AG08395 (cell line): ENCODE data around the gene CRYGA.

ENCODE experiments used
- DNase-seq: peaks from one replicate; pipeline ENCODE4 v3.0.0; 2012; ENCODE audit warnings: mixed read lengths, low spot score

The CRYGA gene, protein sequence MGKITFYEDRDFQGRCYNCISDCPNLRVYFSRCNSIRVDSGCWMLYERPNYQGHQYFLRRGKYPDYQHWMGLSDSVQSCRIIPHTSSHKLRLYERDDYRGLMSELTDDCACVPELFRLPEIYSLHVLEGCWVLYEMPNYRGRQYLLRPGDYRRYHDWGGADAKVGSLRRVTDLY

DNA sequence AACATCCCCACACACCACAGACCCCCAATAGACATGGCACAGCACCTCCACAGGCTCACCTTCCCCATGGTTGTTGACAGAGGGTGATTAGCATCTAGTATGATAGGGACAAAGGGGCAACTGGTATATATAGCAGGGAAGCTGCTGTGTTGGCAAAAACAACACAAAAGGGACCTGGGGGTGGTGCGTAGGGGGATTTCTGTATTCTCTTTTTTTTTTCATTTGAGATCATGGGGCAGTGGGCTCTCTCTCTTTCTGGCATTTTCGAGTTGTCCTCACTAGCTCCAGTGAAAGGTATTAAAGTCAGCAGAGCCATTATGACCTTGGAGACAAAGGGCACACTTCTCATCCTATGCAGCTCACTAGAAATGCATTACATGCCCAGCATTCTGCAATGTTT is at the start of gene CRYGA:
CRYGA (minus strand) TSS at position 101 of the 400 bp plus-strand sequence; CDS start at position 68, 33 bp downstream.
- DNase-seq, result no peak

DNA sequence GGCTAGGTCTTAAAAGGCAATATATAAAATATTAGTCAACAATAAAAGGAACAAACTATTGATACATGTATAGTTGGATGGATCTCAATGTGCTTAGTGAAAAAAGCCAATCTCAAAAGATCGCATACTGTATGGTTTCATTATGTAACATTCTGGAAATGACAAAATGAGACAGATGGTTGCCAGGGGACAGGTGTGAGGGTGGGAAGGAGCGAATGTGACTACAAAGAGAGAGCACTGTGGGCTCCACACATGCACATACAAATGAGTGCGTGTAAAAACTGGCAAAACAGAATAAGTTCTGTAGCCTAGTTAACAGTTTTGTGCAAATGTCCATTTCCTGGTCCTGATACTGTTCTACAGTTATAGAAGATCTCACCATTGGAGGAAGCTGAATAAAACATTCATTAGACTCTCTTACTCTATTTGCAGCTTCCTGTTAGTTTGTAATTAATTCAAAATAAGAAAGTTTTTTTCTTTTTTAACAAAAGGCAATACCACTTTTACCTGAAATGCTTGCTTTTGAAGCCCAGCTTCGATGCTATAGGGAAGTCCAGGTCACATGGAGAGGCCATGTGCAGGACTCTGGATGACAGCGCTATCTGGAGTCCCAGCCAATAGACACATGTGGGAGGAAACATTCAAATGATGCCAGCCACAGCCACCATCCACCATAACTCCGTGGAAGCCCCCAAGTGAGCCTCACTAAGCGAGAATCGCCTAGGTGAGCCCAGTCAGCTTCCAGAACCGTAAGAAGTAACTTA is 47.5 kb upstream of the CRYGA start:
- no peak for DNase-seq

DNA sequence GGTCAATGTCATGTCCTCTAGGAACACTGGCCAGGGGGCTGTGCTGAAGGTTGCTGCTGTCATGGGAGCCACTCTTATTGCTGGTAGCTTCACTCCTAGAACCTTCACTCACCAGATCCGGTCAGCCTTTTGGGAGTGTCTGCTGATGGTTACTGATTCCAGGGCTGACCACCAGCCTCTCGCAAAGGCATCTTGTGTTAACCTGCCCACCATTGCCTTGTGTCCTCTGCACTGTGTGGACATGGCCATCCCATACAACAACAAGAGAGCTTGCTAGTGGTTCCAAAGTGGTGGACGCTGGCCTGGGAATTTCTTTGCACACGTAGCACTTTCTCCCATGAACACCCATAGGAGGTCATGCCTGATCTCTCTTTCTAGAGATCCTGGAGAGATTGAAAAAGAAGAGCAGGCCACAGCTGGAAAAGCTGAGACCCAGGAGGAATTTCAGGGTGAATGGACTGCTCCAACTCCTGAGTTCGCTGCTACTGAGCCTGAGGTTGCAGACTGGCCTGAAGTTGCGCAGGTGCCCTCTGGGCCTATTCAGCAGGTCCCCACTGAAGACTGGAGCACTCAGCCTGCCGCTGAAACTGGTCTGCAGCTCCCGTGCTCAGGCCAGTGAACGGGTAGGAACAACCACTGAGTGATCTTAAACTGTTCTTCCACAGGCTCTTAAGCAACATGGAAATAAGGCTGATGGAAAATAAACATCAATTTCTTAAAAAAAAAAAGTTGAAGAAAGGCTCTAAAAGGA is 45.1 kb upstream of the CRYGA start:
- DNase-seq, result no peak

DNA sequence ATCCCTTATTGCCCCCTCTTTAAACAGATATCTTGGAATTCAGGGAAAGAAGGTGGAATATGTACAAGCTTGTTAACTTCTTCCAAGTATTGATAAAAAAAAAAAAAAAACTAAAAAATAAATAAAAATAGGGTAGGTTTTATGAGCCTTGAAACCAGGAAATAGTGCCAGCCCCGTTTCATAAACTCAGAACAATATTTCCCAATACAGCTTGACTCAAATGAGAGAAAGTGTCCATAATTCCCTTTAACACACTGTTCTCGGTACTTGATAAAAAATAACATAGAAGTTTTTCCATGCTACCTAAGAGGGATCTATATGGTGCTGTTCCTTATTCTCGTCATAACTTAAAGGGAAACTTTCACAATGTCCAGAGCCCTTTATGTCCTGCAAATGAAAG is 44.4 kb upstream of the CRYGA start:
- DNase-seq, result no peak

DNA sequence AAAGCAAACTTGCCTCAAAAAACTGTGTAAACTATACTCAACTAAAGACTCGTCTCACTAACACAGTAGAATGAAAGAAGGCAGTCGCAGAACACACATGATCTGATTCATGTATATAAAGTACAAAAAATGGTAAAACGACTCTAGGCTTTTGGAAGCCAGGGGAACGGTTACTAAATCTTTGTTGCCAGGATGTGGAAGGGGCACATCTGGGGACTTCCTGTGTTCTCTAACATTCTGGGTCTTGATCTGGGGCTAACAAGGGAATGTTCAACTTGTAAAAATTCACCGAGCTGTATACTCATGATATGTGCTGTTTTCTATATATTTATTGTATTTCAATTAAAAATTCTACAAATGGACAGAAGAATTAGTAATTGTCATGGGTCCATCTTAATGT is 40.8 kb upstream of the CRYGA start:
- DNase-seq, result no peak

DNA sequence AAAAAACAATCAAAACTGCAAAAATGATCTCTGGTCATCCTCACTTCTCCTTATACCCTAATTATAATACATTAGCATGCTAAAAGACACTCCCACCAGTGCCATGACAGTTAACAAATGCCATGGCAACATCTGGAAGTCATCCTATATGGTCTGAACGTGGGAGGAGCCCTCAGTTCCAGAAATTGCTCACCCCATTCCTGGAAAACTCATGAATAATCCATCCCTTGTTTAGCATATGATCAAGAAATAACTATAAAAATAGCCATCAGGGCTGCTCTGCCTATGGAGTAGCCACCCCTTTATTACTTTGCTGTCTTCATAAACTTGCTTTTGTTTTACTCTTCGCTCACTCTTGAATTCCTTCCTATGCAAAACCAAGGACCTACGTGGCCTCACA is 32.1 kb upstream of the CRYGA start:
- DNase-seq, result no peak

DNA sequence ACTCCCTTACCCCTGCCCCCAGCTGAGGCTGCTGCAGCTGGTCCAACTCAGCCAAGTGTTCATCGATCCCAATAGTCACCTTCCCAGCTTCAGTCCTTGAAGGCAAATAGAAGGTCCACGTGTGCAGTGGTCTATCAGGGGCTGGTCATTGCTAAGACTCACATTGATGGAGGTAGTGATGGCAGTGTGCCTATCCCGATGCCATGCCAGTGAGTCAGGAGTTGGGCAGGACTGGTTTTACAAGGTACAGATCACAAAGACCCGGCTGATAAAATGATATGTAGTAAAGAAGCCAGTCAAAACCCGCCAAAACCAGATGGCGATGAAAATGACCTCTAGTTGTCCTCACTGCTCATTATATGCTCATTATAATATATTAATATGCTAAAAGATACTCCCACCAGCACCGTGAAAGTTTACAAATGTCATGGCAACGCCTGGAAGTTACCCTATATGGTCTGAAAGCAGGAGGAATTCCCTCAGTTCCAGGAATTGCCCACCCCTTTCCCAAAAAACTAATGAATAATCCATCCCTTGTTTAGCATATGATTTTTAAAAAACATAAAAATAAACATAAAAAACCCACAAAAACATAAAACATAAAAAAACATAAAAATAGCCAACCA is 29.3 kb upstream of the CRYGA start:
- no peak for DNase-seq

DNA sequence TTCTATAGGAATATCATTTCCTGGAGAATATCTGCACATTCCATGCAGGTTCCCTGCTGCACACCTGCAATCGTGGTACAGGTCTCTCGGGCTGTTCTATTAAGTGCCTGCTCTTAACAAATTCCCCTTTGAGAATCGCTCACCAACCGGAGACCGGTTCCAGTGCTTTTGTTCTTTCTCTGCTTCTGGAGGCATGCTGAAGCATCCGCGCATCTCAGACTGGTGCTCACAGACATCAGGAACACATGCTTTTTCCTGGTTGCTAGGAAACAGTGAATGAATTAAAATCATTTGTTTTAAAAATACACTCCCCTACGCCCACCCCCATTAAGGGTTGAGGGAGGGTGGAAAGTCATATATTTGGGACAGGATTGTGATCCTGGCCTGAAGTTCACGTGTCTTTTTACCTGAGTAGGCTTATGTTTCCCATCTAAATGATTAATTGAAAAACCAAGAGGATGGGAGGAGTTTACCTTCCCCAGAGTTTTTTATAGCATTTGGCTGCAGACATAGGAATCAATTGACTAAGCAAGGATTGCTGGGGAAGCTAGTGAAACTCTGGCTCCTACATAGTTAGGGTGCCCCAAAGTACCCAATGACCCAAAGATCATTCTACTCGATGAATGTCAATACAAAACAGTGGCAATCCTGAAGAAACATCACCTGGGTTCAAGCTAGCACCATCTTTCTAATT is 26.6 kb upstream of the CRYGA start, which contains the start of gene C2orf80:
C2orf80 (minus strand) TSS at position 221 of the 694 bp plus-strand sequence. CDS start 3,044 bp downstream, outside the sequence.
- no peak for DNase-seq

DNA sequence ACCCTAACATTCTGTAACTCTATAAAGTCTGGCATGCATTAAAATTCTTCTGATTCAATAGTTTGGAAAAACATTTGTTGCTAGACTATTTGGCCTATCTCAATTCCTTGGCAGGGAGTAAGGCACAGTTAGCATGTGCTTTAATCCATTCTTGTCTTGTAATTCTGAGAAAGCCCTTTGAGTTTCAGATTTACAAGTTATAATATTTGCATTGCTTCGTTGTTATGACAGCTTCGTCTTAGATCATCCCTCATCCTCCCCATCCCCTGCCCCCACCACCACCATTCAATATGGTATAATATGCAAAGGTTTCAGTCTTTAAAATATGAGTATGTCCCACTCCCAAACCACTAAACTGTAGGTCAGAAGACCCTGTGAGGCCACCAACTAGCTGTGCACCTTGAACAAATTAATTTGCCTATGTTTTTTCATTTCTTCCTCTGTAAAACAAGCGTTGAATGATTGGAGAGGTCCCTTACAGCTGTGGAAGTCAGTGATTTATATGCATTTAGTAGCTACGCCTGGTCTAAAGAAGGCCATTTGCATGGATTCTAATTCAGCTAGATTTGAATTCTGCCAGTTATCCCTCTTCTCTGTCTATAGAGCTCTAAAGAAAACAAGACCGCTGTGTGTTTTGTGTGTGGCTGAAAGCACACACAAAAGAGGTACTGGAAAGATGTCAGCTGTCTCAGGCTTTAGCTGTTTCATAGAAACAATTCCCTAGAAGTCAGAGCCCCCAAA is 25.9 kb upstream of the CRYGA start:
- no peak for DNase-seq

DNA sequence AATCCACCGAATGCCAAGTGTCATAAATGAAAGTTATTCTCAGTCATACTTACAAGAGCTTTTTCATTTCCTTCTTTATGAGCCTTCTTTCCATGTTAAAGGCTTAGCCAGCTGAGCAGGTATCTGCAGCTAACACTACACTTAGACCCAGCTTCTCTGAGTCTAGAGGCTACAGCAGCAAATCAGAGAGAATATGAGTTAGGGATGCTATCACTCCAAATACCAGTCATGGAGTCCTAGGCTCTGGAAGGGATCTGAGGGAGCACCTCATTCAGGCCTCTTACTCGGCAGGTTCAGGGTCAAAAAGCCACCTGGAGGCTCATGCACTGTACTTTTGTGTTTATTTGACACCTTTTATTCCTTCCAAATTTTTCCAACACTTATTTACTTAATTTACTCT is 23.5 kb upstream of the CRYGA start:
- DNase-seq, result no peak

DNA sequence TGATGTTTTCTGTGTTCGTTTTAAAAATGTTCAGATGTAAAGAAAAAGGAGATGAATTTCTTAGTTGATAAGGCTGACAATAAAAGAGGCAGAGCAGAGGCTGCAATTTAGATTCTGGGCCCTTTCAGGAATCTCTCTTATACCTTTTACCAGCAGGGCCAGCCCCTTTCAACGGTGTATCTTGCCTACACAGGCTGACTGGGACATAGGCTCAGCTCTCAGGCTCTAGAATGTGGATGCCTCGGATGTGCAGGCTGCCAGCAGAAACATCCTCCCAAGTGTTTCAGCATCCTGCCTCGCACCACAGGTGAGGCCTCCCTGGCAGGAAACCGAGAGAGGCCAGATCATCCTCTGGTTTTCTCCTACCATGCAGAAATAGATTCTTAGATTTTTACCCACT is 23.1 kb upstream of the CRYGA start:
- no peak for DNase-seq

DNA sequence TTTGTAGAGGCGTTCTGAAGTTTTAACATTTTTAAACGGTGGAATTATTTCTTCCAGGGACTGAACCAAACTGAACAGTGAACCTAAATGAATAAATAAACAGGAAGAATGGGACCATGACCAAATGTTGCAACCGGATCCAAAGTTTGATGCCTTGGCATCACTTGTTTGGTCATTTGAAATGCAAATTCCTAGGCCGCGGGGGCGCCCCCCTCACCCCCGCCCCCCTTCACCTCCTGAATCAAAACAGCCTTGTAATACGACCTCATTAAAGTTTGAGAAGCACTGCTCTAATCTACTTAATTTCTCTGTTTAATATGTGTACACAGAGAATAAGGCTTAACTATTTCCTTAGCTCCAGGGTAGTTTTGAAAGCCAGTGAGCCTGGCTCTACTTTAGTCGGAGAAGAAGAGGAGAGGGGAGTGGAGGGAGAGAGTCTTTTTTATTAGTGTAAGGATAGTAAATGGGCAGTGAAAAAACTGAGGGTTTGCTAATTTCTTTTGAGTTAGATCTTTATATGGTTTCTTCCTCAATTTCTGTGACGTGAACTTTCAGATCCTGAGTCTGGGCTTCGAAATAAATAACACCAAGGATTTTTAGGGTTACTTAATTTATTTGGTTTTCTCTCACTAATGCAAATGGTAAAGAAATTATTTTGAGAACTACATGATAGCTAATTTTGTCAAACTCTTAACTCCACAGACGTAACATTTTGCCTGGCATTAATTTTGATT is 20.8 kb upstream of the CRYGA start:
- DNase-seq, result no peak

DNA sequence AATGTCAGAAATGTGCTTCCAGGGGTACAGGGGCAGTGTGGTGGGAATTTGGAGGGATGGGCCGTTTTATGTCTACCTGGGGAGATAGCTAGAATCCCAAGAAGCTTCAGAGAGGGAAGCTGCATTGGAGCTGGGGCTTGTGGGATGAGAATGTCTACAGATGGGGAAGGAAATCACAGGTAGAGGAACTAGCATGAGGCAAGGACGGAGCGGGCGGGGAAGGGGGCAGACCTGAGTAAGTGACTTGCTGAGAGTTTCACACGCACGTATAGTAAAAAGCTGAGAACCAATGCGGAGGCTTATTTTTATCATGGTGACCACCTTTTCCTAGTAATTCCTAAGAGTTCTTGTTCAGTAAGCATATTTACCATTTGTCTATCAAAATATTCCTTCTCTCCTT is 20.1 kb upstream of the CRYGA start:
- DNase-seq, result no peak

DNA sequence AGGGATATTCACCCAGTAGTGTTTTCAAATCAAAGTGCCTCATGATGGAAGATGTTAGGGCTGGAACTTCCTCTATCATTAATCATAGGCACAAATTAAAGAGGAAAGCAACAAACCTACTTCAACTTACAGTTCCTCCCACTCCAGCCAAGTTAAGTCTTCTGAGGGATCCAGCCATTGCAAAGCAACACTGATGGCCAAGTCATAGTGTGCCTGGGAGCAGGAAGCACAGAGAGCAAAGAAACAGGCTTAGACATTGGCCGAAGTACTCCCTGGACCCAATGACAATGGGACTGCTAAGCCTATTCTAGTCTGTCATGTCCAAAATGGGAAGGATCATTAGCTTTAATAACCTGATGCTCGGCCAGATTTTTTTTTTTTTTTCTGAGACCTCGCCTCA is 19.4 kb upstream of the CRYGA start:
- DNase-seq, result no peak

DNA sequence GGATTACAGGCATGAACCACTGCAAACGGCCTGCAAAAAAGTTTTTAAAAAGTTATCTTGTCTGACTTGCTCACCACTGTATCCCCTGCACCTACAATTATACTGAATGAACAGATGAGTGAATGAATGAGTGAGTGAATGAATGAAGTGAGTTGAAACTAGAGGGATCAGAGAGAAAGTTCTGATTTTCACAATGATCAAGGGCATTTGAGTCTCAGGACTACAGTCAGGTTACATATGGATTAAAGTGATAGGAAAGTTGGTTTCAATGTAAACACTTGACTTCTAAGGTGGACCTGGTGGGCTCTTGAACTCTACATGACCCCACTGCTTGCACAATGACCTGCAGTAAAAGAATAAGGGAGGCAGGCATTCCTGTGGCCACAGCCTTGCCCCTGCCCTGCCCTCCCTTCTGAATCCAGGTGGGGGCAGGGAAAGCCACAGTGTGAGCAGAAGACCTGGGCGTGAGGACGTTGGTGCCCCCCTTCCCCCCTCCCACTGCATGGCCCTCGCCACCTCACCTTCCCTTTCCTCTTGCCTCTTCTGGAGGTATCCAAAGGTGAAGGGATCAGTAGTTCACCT is 15.7 kb upstream of the CRYGA start:
- no peak for DNase-seq

DNA sequence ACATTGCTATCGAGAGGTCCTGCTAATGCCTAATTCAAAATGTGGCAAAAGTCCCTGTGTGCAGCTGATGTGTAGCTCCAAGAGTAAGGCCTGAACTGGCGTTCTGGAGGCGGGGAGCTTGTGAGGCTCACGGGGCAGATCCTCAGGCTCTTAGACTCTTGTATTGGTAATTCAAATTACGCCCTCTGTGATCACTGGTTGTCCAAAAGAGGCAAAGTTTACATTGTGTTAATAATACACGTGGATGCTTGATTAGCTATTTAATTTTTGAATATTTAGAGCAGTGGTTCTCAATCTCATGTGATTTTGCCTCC is 12.4 kb upstream of the CRYGA start:
- no peak for DNase-seq

DNA sequence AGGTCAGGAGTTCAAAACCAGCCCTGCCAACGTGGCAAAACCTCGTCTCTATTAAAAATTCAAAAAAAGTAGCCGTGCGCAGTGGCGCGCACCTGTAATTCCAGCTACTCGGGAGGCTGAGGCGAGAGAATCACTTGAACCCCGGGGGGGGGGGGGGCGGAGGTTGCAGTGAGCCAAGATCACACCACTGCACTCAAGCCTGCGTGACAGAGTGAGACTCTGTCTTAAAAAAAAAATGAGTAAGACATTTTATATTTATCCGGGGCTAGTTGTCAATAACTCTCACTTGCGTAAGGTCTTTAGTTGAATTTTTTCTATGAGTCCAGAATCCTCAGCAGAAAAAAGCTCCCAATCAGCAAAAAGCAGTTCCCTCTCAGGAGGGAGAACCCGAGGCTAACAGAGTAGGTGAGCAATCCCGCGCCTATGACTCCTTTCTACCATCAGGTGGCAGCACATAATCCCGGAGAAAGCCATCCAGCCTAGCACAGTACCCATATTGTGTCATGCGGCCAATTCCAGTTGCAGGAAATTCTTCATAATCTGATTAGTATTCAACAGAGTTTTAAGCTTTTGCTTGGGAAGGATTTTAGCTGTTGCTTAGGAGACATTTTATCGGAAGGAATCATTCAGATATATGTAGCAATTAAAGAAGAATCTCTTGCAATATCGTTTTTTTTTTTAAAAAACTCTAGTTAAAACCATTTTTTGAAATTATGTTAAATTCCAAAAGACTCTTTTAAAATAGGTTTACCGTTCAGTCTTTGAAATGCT is 11.9 kb upstream of the CRYGA start:
- DNase-seq, result peak; percentile 88

DNA sequence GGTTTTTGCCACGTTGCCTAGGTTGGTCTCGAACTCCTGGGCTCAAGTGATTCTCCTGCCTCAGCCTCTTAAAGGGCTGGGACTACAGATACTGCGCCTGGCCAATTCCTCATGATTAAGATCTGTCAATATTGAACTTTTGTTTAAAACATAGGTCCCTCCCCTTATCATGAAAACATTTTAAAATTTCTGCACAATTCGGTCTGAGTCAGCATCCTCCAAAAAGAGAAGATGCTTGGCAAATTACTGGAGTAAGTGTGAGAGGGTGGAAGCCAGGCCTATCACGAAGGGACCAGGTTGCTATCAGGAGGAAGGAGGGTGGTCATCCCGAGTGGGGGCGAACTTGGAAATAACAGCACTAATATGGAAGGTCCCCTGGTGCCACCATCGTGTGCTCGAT is 10.8 kb upstream of the CRYGA start:
- DNase-seq, result no peak

DNA sequence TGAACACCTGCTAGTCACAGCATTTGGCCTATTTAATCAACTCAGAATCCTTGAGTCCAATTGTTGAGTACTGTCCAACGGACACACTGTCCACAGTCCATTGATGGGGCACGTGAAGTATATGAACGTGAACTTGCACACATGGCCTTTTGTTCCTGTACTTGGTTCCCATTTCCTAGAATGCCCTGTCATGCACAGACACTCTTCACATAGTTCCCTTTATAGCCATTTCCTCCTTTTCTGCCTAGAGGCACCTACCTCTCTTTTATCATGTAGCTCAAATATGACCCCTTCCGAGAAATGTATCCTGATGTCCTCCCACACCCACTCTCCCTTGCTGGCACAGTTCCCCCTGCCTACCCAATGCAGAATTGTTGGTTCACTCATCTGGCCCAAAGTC is 8.7 kb upstream of the CRYGA start:
- no peak for DNase-seq
